Kidney tubule cell (primary cell): ENCODE data around the gene RAD51B.
A peak's percentile ranks its signal among the peaks of the same experiment; 100 is the strongest.

Experiments used
- DNase-seq: peaks from one replicate; pipeline ENCODE4 v3.0.0-alpha.2; 2018; ENCODE audit warnings: low spot score

The RAD51B gene

DNA sequence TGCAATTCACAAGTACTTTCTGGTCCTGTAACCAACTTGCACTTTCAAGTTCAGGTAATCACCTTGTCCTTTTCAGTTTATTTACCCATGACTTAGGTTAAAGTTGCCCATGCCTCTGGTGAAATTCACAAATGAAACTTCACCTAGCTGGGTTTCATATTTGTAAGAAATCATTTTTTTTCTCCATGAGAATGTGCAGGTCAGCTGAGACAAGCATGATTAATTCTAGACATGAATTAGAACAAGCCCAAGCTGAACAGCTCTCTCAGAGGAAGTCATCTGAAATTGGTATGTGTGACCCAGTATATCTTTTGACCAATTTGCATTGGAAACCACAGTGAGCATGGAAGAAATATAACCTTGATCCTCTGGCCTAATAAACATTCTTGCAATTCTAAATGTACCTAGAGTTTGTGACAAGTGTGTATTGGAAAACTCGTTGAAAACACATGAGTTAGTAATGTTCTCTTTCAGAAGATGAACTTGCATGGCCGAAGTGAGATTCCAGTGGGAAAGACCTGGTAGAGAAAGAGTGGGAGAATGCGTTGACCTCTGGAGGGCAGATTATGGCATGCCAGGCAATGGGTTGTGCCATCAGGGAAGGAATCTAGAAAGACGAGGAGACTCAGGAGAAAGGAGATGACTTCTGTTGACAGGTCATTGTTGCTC lies 486.8 kb downstream of the RAD51B start:
- DNase-seq: no peak

- DNase-seq: no peak
Observed at GRCh38 chr14:68306934-68307789, 487.6 kb downstream of the RAD51B start.

DNA sequence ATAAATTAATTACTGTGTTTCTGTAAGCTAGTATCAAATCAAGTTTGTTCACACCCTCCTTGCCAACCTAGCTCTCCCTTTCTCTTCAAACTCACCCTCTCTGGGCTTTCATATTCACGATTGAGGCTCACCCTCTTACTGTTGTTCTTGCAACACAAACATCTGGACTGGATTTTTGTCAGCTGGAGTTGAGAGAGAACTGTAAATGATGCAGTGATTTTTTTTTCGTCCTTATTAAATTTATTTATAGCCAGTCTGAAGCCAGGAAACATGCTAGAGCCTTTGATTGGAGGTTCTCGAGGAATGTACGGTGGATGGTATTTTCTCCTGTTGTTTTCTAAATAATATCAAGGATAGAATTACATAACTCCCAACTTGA lies 488.2 kb downstream of the RAD51B start:
- no peak for DNase-seq

DNA sequence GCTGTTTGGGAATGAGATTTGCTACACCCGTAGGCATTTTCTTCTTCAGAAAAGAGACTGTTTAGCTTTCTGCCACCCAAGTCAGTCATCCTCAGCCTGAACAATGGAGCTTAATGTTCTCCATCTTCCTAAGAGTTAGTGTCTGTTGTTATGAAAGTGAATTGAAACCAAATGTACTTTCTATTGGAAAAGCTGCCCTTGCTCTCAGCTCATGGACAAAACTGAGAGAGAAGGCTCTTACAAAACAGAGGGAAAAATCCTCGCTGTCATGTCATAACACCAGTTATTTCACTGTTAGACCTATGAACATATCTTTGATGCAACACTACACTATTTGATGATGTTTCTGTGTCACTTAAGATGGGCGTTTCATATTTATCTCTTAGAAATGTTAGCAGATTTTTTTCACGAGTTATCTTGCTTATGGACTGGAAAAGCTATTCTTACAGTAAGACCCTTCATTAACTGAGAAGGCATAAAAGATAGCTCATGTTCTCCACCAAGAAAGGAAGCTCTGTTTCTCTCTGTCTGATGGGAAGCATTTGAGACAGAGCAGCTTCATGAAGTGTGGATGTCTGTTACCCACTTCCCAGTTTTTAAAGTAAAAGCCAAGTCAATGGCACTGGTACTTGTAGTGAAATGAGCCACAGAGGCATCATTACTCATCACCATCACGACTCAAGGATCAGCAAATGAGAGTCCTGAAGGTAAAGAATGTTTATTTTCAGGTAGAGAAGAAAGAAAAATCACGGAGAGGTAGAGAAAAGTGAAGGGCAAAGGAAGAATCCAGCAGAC lies 489.3 kb downstream of the RAD51B start:
- no peak for DNase-seq

DNA sequence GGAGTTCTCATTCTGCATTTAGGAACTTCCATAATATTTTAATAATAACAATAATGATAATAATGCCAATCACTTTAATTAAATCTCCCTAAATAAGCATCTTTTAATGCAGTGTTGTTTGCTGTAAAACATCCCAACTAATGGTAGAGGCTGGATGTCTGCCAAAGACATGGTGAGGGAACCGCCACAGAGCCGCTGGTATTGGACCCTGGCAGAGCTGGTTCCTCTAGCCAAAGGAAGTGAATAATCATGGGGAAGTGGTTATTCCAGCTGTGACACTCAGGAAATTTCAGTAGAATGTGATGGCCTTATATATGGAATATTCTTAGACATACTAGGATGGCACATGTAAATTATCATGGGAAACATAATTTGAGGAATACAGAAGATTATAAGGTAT lies 490.0 kb downstream of the RAD51B start:
- DNase-seq: peak; percentile 31

- DNase-seq: no peak
Observed at GRCh38 chr14:68312300-68312699, 492.7 kb downstream of the RAD51B start.

GRCh38 chr14:68312884-68313610 lies 493.5 kb downstream of the RAD51B start:
- DNase-seq: no peak

- DNase-seq: no peak
Observed at GRCh38 chr14:68314642-68315041, 495.1 kb downstream of the RAD51B start.

DNA sequence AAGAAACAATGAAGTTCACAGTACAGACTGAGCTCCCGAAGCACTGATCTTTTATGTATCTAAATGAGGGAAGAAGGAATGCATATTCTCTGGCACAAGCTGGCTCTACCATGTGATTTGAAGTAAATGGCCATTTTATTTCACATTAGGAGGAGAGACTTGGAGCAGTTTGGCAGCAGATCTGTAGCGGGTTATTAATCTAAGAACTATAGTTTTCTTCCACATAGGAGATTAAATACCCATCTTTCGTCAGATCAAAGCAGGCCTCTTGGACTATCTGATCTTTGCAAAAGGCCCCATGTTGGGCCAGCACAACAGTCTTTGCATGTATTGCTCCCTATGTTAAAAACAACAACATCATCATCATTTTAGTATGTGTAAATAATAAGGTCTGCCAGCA lies 495.5 kb downstream of the RAD51B start:
- no peak for DNase-seq

DNA sequence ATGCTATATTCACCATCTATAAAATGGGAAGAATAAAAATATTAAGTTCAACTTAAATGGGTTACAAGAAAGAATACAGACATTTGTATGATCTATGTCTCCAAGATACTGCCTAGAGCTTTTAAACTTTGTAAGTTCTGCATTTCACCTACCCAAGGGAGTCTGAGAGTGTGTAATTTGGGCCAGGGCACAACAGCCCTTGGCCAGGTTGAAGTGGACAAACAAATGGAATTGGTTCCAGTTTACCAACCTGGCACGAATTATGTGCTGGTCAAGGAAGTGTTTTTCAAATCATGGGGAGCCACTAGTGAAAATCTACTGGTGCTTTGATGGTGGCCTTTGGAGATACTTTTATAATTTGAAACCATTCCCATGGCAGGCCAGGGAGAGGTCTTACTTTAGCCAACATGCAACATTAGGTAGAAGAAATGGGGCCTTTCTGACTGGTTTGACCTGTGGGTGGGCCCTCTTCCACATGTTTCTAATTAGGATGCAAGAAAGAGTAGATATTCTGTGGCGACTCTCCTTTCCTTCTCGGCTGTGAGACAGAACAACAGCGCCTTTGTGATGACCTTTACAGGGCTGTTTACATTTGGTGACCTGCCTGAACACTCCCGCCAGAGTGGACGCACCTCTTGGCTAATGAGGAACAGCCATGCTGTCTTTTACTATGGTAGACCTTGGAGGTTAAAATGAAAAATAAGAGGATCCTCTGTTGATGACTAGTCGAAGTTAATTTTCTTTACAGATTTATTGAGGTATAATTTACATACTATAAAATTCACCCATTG lies 496.7 kb downstream of the RAD51B start:
- no peak for DNase-seq

DNA sequence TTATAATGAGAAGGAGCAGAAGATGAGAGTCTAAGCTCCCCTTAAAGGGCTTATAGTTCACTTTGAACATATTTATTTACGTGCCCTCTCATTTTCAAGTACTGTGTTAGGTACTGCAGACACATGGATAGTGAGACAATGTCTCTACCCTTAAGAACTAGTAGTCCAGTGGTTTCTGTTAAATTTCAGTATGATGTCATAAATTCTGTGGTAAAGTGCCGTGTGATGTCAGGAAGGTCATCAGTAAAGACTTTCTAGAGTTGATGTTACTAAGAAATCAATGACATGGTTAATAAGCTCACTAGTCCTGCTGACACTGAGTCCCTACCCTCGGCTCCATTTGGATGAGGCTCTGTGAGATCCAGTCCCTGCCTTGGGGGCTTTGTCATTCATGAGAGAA lies 497.7 kb downstream of the RAD51B start:
- DNase-seq: no peak

- DNase-seq: no peak
Observed at GRCh38 chr14:68318828-68319227, 499.2 kb downstream of the RAD51B start.

DNA sequence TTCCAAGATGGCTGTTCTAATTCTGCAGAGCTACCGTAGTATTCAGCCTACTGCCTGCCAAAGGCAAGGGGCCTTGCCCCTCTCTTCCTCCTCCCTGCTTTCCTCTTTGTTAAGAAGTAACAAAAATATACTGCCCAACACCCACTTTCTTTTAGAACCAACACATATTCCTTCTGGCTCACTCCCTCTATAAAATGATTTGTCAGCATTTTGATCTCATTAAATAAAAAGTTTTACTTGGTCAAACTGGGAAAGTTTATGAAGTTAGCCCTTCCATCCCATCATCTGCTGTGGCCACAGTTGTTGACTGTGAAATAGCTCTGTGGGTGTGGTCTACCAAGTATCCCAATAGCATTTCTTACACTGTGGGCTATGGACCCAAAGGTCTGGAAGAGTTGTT lies 500.9 kb downstream of the RAD51B start:
- no peak for DNase-seq

GRCh38 chr14:68322940-68323620 lies 503.5 kb downstream of the RAD51B start:
- no peak for DNase-seq

DNA sequence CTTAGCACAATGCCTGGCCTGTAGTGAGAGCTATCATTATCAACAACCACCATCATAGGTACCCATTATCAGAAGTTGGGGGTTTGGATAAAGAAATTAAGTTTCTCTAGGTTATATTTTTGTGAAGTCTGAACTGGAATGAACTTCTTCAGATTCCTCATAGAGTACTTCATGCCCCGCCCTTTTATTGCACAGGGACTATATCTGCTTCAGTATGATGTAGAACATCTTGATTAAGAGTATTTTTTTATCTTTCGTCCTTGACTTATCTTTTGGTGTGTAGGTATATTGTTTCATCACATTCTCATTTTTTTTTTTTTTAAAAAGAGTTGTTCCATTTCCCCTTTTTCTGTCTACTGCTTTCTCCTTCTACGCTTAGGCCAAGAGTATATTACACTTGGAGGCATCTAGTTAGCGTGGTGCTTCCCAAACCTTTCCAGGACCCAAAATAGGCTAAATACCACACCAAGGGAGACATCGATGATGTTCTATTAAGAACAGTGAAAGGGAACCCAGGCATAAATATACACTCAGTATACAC lies 505.8 kb downstream of the RAD51B start:
- no peak for DNase-seq

DNA sequence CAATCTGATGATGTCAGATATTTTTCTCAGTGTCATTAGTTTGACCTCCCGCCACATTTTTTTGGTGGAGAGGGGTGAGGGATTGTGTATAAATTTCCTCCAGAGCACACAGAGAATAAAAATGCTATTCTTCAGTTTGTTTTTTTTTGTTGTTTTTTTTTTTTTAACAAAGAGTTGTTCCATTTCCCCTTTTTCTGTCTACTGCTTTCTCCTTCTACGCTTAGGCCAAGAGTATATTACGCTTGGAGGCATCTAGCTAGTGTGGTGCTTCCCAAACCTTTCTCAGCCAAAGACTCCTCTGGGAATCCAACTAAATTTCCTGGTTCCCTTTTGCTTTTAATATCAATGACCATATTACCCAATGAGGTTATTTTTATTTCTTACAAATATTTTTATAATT lies 507.7 kb downstream of the RAD51B start:
- no peak for DNase-seq

- no peak for DNase-seq
Observed at GRCh38 chr14:68328509-68328908, 508.9 kb downstream of the RAD51B start.

- DNase-seq: no peak
Observed at GRCh38 chr14:68331426-68331825, 511.8 kb downstream of the RAD51B start.

GRCh38 chr14:68331991-68332390 lies 512.4 kb downstream of the RAD51B start:
- no peak for DNase-seq

DNA sequence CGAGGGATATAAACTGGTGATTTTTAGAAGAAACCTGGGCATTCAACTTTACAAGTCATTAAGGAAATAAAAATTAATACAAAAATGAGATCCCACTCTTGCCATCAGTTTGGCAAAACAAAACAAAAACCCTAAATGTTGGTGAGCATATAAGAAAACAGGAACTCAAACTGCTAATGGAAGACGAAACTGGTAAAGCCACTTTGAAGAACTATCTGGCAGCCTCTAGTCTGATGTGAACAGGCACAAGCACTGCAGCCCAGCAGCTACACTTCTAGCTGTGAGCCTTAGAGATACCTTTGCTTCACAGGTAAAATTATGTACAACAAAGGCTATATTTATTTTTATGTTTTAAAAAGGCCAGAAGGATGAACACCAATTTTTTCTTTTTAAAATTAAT lies 513.7 kb downstream of the RAD51B start:
- no peak for DNase-seq
